ENCODE results near the gene UNC5CL. TPM values are rescaled to one million over a fixed set of nuclear protein-coding genes. Genes with fewer than 3 reads are reported as not detected.

Gene UNC5CL
- total and polyA plus RNA-seq, 2 donors from 2014 or later, result 41.3 to 53.7 TPM

DNA sequence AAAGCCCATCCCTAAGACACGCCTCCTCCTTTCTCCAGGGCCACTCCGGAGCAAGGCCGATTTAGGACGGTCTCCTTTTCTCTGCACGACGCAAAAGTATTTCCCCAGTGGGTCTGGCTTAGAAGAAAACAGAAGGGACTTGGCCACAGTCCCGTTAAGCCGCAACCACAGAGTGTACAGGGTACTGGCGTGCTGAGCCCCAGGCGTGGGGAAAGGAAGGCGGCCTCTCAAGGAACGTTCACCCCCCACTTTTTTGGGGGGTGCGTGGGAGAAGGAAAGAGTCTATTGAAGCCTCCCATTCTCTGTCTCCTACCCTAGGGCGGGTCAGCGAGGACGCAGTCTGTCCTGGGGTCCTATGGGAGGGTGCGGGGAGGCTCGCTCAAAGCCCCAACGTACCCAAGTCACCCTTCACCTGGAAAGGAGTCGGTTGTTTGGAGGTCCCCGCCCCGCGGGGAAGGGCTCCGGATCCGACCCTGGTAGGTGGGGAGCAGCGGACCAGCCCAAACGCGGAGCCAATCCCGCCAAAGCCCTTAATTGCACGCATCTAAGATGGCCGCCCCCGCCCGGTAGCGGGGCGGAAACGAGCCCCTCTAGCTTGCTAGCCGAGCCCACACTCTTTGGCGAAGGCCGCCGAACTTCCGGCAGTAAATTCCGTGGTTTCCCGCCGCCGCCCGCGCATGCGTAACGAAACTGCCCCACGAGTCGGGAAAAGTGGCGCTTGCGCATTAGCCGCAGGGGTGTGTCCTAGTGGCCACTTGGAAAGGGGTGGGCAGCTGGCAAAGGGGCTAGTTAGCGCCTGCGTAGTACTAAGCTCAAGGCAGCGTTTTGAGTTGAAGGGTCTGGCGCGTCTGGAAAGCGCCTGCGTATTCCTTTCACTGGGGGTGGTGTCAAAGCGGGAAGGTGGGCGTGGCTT, 33.2 kb upstream of the UNC5CL start, which contains the start of gene OARD1:
Gene OARD1 (minus strand): TSS at position 434 of the 913 bp plus-strand sequence. CDS start 722 bp downstream, outside the sequence.
- H3K27me3 ChIP-seq (ENCODE audit: control insufficient read depth, insufficient read depth, low read length), result no peaks in the 10 kb centered on the region
- DNase-seq, result peak; percentile 100
- no peak for FAIRE-seq
- H3K4me1 ChIP-seq (ENCODE audit: control insufficient read depth in 2 of 3, insufficient read depth in 2 of 3, low read depth in 1 of 3, low read length in 3 of 3), result peaks cover 8 to 13% (median 9%) of the 10 kb centered on the region in 3 donors
- intact Hi-C loops (cut with DNase I), result no loop called here
- peaks cover 0 to 10% (median 2%) of the 10 kb centered on the region in 3 donors for H3K36me3 ChIP-seq (ENCODE audit: control insufficient read depth in 2 of 3, insufficient read depth in 3 of 3, low read length in 3 of 3)
- no peaks in the 10 kb centered on the region for H3K9me3 ChIP-seq (ENCODE audit: control insufficient read depth in 2 of 3, insufficient read depth in 1 of 3, low read length in 3 of 3)
- peak within 1 kb of the TSS; percentile 98 for H3K9ac ChIP-seq (ENCODE audit: low read length in 3 of 3)
- TF ChIP-seq, protein P1, sequence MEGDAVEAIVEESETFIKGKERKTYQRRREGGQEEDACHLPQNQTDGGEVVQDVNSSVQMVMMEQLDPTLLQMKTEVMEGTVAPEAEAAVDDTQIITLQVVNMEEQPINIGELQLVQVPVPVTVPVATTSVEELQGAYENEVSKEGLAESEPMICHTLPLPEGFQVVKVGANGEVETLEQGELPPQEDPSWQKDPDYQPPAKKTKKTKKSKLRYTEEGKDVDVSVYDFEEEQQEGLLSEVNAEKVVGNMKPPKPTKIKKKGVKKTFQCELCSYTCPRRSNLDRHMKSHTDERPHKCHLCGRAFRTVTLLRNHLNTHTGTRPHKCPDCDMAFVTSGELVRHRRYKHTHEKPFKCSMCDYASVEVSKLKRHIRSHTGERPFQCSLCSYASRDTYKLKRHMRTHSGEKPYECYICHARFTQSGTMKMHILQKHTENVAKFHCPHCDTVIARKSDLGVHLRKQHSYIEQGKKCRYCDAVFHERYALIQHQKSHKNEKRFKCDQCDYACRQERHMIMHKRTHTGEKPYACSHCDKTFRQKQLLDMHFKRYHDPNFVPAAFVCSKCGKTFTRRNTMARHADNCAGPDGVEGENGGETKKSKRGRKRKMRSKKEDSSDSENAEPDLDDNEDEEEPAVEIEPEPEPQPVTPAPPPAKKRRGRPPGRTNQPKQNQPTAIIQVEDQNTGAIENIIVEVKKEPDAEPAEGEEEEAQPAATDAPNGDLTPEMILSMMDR (IDR thresholded peaks at IDR 0.05; ENCODE audit: borderline replicate concordance, extremely low read depth, insufficient read depth), result no peak
- H3K4me3 ChIP-seq (ENCODE audit: low read length in 3 of 3), result peak within 1 kb of the TSS; percentile 92 to 98 (median 93)
- H3K27ac ChIP-seq (ENCODE audit: low read depth in 2 of 2, low read length in 2 of 2), result peak within 1 kb of the TSS; percentile 99 to 100

- Histone ChIP-seq H3K9me3 (ENCODE audit: control insufficient read depth in 2 of 3, insufficient read depth in 1 of 3, low read length in 3 of 3) (no peaks in the 10 kb centered on the region), H3K36me3 (ENCODE audit: control insufficient read depth in 2 of 3, insufficient read depth in 3 of 3, low read length in 3 of 3) (peaks cover 2 to 13% (median 5%) of the 10 kb centered on the region in 3 donors), H3K27me3 (ENCODE audit: control insufficient read depth, insufficient read depth, low read length) (no peaks in the 10 kb centered on the region), H3K27ac (ENCODE audit: low read depth in 2 of 2, low read length in 2 of 2) (peak overlapping the region; percentile 99 to 100), H3K4me3 (ENCODE audit: low read length in 3 of 3) (peak overlapping the region; percentile 87 to 98 (median 93)), H3K4me1 (ENCODE audit: control insufficient read depth in 2 of 3, insufficient read depth in 2 of 3, low read depth in 1 of 3, low read length in 3 of 3) (peaks cover 9 to 13% (median 9%) of the 10 kb centered on the region in 3 donors), H3K9ac (ENCODE audit: low read length in 3 of 3) (peak overlapping the region; percentile 86 to 98 (median 98))
- FAIRE-seq (no peak), DNase-seq (no peak)
- TF ChIP-seq, protein P1 (IDR thresholded peaks at IDR 0.05; ENCODE audit: borderline replicate concordance, extremely low read depth, insufficient read depth), result peak; percentile 25
- intact Hi-C loops (cut with DNase I), result no loop called here
Observed at GRCh38 chr6:41071501-41071922, 32.5 kb upstream of the UNC5CL start.

DNA sequence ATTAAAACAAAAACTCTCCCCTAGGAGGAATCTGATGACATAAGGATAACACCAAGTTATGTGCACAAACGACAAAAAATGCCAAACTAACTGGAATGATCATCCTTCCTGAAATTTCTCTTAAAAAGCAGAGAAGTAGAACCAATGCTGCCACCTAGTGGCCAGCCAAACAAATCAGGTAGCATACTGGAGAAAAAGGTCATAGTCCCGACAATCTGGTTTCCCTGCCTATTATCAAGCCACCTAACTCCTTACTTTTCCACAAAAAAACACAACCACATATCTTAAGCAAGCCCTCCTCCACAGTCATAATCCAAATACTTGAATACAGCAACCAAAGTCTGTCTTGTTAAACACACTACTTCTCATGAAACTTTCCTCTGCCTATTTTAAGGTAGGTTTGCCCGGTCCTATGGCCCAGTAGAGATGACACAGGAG, 27.9 kb upstream of the UNC5CL start:
- peaks cover 5 to 21% (median 7%) of the 10 kb centered on the region in 3 donors for H3K4me1 ChIP-seq (ENCODE audit: control insufficient read depth in 2 of 3, insufficient read depth in 2 of 3, low read depth in 1 of 3, low read length in 3 of 3)
- DNase-seq (peak in 4 of 5 donors; percentile 69 to 89 (median 81)), FAIRE-seq (peak; percentile 84)
- H3K36me3 ChIP-seq (ENCODE audit: control insufficient read depth in 2 of 3, insufficient read depth in 3 of 3, low read length in 3 of 3), result peaks cover 5 to 13% (median 5%) of the 10 kb centered on the region in 3 donors
- no peaks in the 10 kb centered on the region for H3K27me3 ChIP-seq (ENCODE audit: control insufficient read depth, insufficient read depth, low read length)
- TF ChIP-seq, protein P1 (IDR thresholded peaks at IDR 0.05; ENCODE audit: borderline replicate concordance, extremely low read depth, insufficient read depth), result peak; percentile 79
- H3K9ac ChIP-seq (ENCODE audit: low read length in 3 of 3), result no peak overlapping the region
- no peaks in the 10 kb centered on the region for H3K9me3 ChIP-seq (ENCODE audit: control insufficient read depth in 2 of 3, insufficient read depth in 1 of 3, low read length in 3 of 3)
- no peak overlapping the region for H3K4me3 ChIP-seq (ENCODE audit: low read length in 3 of 3)
- no peak overlapping the region for H3K27ac ChIP-seq (ENCODE audit: low read depth in 2 of 2, low read length in 2 of 2)
- intact Hi-C loops (cut with DNase I), result no loop called here

Data from kidney (tissue), 14 donors.